Right lobe of liver (tissue), 4 donors: ENCODE results near the gene CD99.

Experiments used
- CTCF ChIP-seq, 4 donors: fragments of 200-600 bp in 3 of 4; fragments of 450-650 bp in 1 of 4; IDR thresholded peaks; one replicate each; pipeline versions ENCODE4 v1.5.1 to v1.8.0; 2016 to 2022; ENCODE audit warnings: antibody characterized with exemption in 4 of 4, mild to moderate bottlenecking in 2 of 4
- POLR2A ChIP-seq: fragments of 450-650 bp; IDR thresholded peaks from one replicate; pipeline ENCODE4 v1.6.1; 2017; ENCODE audit warnings: antibody characterized with exemption, mild to moderate bottlenecking
- donor health status: DM: no; HTN: no; CAD: no.
- donor health status: DM: no; HTN: no; CAD: no.
- donor health status: DM: no; HTN: yes; CAD: no.

DNA sequence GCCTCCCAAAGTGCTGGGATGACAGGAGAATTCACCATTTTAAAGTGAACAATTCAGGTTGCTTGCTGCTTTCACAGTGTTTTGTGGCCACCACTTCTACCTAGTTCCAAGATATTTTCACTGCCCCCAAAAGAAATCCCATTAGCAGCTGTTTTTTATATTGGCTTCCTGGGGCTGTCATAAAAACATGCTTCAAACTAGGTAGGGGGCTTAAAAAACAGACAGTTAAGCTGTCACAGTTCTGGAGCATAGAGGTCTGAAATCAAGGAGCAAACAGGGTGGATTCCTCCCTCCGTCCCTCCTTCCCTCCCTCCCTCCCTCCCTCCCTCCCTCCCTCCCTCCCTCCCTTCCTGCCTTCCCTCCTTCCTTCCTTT lies 57.7 kb downstream of the CD99 start:
- no peak for TF ChIP-seq CTCF (IDR thresholded peaks at IDR 0.05)
- TF ChIP-seq POLR2A, result no peak
